Mesenteric fat pad (tissue), 1 donor: ENCODE measurements around the gene DNAJA3. TPM values are rescaled to one million over a fixed set of nuclear protein-coding genes. Genes with fewer than 3 reads are reported as not detected.

Experiments
- DNase-seq: peaks from one replicate; pipeline ENCODE4 v3.0.0-alpha.2; 2020; ENCODE audit warnings: low spot score
- total RNA-seq: library from RNA; stranded (reverse); fragmentation: NEBNext Ultra II Directional; extraction: Animal tissue kit (Norgen Biotek cat#: 25700); gene quantifications from one replicate; pipeline ENCODE4 v1.2.1, GENCODE V29; 2021
- donor health status: DM: yes; HTN: yes; CAD: no.

The DNAJA3 gene
- total RNA-seq, 1 donor from 2014 or later: 36.0 TPM

GRCh38 chr16:4433228-4433627 lies 7.6 kb downstream of the DNAJA3 start:
- no peak for DNase-seq

DNA sequence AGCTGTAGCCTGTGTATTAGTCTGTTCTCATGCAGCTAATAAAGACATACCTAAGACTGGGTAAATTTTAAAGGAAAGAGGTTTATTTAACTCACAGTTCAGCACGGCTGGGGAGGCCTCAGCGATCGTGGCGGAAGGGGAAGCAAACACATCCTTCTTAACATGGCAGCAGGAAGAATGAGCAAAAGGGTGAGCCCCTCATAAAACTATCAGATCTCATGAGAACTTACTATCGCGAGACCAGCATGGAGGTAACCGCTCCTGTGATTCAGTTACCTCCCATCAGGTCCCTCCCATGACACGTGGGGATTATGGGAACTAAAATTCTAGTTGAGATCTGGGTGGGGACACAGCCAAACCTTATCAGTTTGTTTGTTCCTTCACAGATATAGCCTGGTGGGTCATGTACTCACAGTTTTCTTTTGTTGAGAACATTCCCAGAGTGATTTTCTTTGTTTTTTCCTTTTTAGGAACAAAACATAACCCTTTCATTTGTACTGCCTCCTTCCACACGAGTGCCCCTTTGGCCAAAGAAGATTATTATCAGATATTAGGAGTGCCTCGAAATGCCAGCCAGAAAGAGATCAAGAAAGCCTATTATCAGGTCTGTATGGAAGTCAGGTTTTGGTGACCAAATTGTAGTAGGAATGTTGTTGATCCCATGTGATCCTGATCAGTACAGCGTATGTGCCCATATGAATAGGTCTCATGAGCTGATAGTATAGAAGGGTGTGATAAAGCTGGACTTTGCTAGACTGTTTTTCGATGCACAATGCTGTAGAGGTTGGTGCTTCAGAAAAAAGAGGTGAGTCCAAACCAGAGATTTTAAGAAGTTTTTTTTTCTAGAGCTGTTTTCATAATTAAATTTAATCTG lies 8.5 kb downstream of the DNAJA3 start:
- DNase-seq: no peak

DNA sequence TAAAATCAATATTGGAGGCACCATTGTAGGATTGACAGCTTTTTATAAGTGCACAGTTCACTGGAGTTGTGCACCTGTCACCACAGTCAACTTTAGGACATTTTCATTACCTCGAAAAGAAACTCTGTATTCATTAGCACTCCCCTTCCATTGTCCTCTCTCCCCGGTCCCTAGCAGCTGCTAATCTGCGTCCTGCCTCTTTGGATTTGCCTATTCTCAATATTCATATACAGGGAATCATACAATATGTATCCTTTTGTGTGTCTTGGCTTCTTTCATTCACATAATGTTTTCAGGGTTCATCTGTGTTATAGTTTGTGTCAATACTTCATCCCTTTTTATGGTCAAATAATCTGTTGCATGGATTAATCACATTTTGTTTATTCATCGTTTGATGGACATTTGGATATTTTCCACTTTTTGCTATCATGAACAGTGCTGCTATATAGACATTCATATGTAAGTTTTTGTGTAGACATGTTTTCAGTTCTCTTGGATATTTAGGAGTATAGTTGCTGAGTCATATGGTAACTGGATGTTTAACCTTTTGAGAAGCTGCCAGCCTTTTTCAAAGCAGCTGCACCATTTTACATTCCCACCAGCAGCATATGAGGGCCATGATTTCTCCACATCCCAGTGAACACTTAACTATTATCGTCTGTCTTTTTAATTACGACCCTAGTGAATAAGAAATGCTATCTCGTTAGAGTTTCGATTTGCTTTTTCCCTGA lies 9.8 kb downstream of the DNAJA3 start:
- no peak for DNase-seq

DNA sequence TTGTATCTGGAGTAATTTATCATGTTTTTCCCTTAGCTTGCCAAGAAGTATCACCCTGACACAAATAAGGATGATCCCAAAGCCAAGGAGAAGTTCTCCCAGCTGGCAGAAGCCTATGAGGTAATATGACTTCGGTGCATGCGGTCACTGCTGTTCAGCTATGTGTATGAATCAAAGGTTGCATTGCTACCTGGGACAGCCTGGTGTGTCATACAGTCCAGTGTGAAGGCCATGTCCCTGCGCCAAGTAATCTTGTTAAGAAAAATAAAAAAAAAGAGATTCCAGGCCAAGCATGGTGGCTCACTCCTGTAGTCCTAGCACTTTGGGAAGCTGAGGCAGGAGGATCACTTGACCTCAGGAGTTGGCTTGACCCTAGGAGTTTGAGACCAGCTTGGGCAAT lies 11.7 kb downstream of the DNAJA3 start:
- no peak for DNase-seq

DNA sequence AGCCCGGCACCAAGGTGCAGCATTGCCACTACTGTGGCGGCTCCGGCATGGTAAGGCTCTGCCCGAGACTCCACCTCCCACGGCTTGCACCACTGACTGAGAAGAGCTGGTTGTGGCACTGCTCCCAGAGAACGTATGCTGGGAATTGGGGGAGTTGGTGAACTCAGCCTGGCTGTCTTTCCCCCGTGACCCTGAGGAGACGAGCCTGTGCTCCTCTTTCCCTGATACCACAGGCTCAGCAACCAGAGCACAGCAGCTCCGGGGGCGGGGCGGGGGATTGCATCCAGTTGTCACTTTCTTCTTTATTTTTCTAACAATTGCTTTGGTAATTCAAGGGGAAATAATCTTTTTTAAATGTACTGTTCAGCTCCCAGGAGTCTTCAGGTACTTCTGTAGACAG lies 16.7 kb downstream of the DNAJA3 start:
- DNase-seq: no peak

- DNase-seq: no peak
These were observed 17.6 kb downstream of the DNAJA3 start for GRCh38 chr16:4443271-4443670.

DNA sequence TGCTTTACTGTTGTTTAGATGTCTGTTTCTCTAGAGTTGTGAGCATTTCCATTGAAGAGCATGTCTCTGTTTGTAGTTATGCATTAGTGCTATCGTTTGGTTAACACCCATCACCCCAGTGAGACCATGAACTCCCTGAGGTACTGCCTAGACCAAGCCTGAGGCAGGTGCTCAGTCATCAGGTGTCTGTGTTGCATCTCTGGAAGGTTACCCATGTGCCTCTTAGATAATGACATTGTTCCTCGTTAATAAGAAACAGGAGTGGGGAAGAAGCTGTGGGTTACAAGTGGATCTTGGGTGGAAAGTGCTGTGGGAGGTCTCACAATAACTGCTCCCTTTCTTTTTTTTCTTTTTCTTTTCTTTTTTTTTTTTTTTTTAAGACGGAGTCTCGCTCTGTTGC lies 18.3 kb downstream of the DNAJA3 start:
- no peak for DNase-seq

DNA sequence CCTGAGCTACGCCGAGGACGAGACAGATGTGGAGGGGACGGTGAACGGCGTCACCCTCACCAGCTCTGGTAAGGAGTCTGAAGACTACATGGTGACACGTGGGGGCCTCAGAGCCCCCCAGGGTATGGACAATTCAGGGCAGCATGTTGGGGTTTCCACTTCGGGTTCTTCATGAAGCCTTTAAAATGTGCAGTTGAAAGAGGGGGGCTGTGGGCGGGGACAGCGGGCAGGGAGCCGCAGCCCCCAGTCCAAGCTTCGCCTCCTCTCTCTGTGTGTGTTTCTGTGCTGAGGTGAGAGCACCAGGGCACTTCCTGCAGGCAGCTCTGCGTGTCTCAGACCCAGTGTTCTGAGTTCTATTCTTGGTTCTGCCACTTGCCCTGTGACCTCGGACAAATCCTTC lies 24.8 kb downstream of the DNAJA3 start:
- DNase-seq: no peak

GRCh38 chr16:4450931-4451519 lies 25.4 kb downstream of the DNAJA3 start:
- no peak for DNase-seq

GRCh38 chr16:4452674-4453073 lies 27.0 kb downstream of the DNAJA3 start:
- DNase-seq: no peak

DNA sequence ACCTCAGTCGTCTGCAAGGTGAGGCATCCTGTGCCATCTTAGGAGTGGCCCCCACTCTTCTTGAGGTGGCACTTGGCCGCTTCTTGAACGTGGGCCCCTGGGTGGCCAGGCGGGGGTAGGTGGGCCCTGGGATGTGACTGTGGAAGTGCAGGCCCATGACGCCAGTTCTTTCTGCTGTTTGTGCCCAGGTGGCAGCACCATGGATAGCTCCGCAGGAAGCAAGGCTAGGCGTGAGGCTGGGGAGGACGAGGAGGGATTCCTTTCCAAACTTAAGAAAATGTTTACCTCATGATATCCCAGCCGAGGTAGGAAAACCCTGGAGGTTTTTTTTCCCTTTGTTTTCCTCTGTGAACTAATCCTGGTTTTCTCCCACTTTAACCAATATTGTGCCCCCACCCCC lies 29.0 kb downstream of the DNAJA3 start:
- DNase-seq: no peak

- no peak for DNase-seq
These were observed 29.4 kb downstream of the DNAJA3 start for GRCh38 chr16:4455081-4455480.

- DNase-seq: no peak
These were observed 30.3 kb downstream of the DNAJA3 start for GRCh38 chr16:4455951-4456350.

GRCh38 chr16:4460936-4461249 lies 35.2 kb downstream of the DNAJA3 start:
- DNase-seq: no peak

DNA sequence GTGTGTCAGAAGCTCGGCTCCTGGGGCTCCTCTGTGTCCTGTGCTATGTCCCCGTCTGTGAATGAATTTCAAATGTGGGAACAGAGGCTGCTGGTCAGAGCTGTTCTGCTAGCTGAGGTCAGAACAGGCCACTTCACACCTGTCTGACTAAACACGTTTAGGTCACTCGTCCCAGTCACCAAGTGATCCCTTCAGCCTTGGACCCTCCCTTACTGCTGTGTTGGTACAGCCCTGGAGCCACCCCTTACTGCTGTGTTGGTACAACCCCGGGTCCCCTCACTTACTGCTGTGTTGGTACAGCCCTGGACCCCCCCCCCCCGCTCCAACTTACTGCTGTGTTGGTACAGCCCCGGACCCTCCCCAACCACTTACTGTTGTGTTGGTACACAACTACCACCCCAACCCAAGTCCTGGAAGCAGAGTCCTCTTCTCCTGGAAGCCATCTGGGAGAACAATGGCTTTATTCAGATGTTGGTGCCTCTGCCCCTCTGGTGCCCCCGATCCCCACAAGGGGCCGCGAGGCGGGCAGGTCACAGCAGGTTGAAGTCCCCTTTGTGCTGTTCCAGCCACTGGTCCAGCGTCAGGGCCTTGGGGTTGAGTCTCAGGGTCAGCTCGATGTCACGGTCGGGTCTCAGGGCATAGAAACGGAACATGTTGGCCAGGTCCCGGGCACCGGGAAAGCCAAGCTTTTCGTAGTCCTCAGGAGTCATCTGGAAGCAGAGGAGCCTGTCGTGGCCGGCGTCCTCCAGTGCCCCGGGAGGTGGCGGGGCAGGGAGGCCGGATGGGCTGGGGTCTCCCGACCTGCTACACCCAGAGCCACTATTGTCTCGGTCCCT lies 35.8 kb downstream of the DNAJA3 start:
- no peak for DNase-seq

DNA sequence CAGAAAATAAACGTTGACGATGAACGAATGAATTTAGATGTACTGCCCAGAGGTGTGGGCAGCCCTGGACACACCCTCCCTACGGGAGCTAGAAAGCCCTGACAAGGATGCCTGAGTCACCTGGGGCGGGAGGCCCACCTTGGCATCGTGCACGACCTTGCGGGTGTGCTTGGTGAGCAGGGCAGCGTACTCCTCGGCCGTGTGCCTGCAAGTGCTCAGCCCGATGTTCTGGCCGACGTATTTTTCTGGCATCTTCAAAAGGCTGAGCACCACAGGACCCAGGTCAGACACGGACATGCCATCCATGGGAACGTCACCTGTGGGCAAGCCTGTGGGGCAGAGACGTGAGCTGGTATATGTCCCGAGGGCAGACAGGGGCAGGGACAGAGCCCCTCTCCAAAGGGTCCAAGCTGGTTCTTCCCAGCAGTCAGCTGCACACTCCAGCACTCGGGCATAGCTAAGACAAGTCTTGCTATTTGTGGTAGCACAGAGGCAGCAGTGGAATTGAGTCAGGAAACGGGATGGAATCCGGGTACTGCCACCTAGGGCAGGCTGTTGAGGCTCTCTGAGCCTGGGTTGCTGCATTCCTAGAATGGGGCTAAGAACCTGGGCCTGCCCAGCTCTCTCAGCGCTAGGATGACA lies 38.0 kb downstream of the DNAJA3 start:
- DNase-seq: no peak

- no peak for DNase-seq
These were observed 40.5 kb downstream of the DNAJA3 start for GRCh38 chr16:4465977-4466779.

DNA sequence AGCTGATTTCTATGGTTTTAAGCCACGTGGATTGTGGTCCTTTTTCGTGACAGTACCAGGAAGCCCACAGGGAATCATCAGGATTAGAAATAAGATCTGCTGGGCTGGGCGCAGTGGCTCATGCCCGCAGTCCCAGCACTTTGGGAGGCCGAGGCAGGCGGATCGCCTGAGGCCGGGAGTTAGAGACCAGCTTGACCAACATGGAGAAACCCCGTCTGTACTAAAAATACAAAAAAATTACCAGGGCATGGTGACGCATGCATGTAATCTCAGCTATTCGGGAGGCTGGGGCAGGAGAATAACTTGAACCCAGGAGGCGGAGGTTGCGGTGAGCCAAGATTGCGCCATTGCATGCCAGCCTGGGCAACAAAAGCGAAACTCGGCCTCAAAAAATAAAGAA lies 42.2 kb downstream of the DNAJA3 start:
- no peak for DNase-seq

GRCh38 chr16:4468972-4469371 lies 43.3 kb downstream of the DNAJA3 start:
- DNase-seq: no peak

GRCh38 chr16:4471869-4472268 lies 46.2 kb downstream of the DNAJA3 start:
- no peak for DNase-seq
